ENCODE measurements around the gene ATP13A1.

ATP13A1 gene

GRCh38 chr19:19630426-19630825 is 33.0 kb downstream of the ATP13A1 start:
- DNase-seq (ENCODE audit: low spot score): no peak
- no peak for TF ChIP-seq CTCF (conservative IDR thresholded peaks at IDR 0.05; ENCODE audit: low read depth)
- POLR2A ChIA-PET (ENCODE audit: low non-redundant PET): no interaction called here
- CTCF ChIA-PET: interaction anchor here (0.6 kb wide), 1 partner anchor 76 kb away, joined by 3 read pairs; no protein-coding TSS in a partner anchor
- peak overlapping the region; percentile 84; the same call in 1 of the 2 replicates for H3K27ac ChIP-seq

GRCh38 chr19:19630062-19630414 is 33.4 kb downstream of the ATP13A1 start:
- no peak for TF ChIP-seq CTCF (conservative IDR thresholded peaks at IDR 0.05; ENCODE audit: low read depth)
- DNase-seq (ENCODE audit: low spot score): no peak
- CTCF ChIA-PET: interaction anchor here (0.9 kb wide), 1 partner anchor 76 kb away, joined by 4 read pairs; no protein-coding TSS in a partner anchor
- peak overlapping the region; percentile 84 for H3K27ac ChIP-seq
- POLR2A ChIA-PET (ENCODE audit: low non-redundant PET): no interaction called here

- H3K27ac ChIP-seq: peak overlapping the region; percentile 84
- CTCF ChIA-PET: interaction anchor here (0.6 kb wide), 1 partner anchor 193 kb away, joined by 3 read pairs; the partner anchor contains the start of gene ZNF506
- POLR2A ChIA-PET (ENCODE audit: low non-redundant PET): interaction anchor here (0.7 kb wide), 1 partner anchor 15 kb away, joined by 3 read pairs; no protein-coding TSS in a partner anchor
- no peak for TF ChIP-seq CTCF (conservative IDR thresholded peaks at IDR 0.05; ENCODE audit: low read depth)
- peak; percentile 95 for DNase-seq (ENCODE audit: low spot score)
Measured at GRCh38 chr19:19628501-19629134, 34.9 kb downstream of the ATP13A1 start.

- CTCF ChIA-PET: interaction anchor here (0.6 to 0.9 kb wide), 3 partner anchors 75 to 194 kb away, joined by 3 read pairs; partner anchors contain the start of gene ZNF506
- POLR2A ChIA-PET (ENCODE audit: low non-redundant PET): no interaction called here
- DNase-seq (ENCODE audit: low spot score): peak; percentile 90
- H3K27ac ChIP-seq: peak within 1 kb of the TSS; percentile 84
- TF ChIP-seq CTCF (conservative IDR thresholded peaks at IDR 0.05; ENCODE audit: low read depth): no peak
Measured at GRCh38 chr19:19627621-19628500, 35.6 kb downstream of the ATP13A1 start, which contains the start of gene LPAR2. TSS of gene LPAR2 (minus strand) at chr19:19628220. CDS start at chr19:19627275, 945 bp downstream.

- no peak for DNase-seq (ENCODE audit: low spot score)
- H3K27ac ChIP-seq: peak overlapping the region; percentile 84
- no peak for TF ChIP-seq CTCF (conservative IDR thresholded peaks at IDR 0.05; ENCODE audit: low read depth)
- ChIA-PET CTCF (interaction anchor here (0.6 to 1.3 kb wide), 5 partner anchors 16 to 243 kb away, joined by 3 to 4 read pairs (median 3); partner anchors contain the start of gene GMIP), POLR2A (ENCODE audit: low non-redundant PET) (no interaction called here)
Measured at GRCh38 chr19:19626516-19627472, 36.7 kb downstream of the ATP13A1 start.

Data from RWPE1 (cell line).